Mononuclear cell (primary cell): ENCODE data around the gene DNAJB7. TPM values are rescaled to one million over a fixed set of nuclear protein-coding genes. Genes with fewer than 3 reads are reported as not detected.
"Not testable (repeated sequence)": the region's sequence is repeated elsewhere in the genome, so short reads cannot be mapped to it uniquely, and the experiment has no call there.

Experiments used
- H3K27me3 ChIP-seq: 2 replicates; pipeline ENCODE4 v1.6.0; 2011; ENCODE audit warnings: low read length, control low read depth; ENCODE audit not compliant: insufficient read depth
- H3K4me1 ChIP-seq: 2 replicates; pipeline ENCODE4 v1.5.1; 2011; ENCODE audit warnings: mild to moderate bottlenecking, low read length, control low read depth; ENCODE audit not compliant: insufficient read depth
- H3K4me3 ChIP-seq: 2 replicates; pipeline ENCODE4 v1.5.1; 2011; ENCODE audit warnings: mild to moderate bottlenecking, low read length, moderate library complexity
- H3K9me3 ChIP-seq: 2 replicates; pipeline ENCODE4 v1.5.1; 2011; ENCODE audit warnings: low read depth, mild to moderate bottlenecking, control low read depth, low read length
- total RNA-seq: library from RNA; depleted of rRNA; stranded (reverse); fragments of >200 nt; gene quantifications from one replicate; pipeline ENCODE4 v1.2.3, GENCODE V29; 2012

Gene DNAJB7
- total RNA-seq = not detected

GRCh38 chr22:40862013-40862412, at the start of gene DNAJB7:
Gene DNAJB7 (minus strand): TSS chr22:40862113. CDS start chr22:40861994, 119 bp downstream.
- peaks cover 24% of the 10 kb centered on the region for H3K4me1 ChIP-seq
- H3K27me3 ChIP-seq = no peaks in the 10 kb centered on the region
- no peaks in the 10 kb centered on the region for H3K9me3 ChIP-seq
- H3K4me3 ChIP-seq = no peak within 1 kb of the TSS

- H3K4me1 ChIP-seq = no peaks in the 10 kb centered on the region
- no peaks in the 10 kb centered on the region for H3K27me3 ChIP-seq
- H3K9me3 ChIP-seq = no peaks in the 10 kb centered on the region
- H3K4me3 ChIP-seq = no peak overlapping the region
These were observed 47.0 kb upstream of the DNAJB7 start for GRCh38 chr22:40908895-40909294.

- Histone ChIP-seq H3K9me3 (no peaks in the 10 kb centered on the region), H3K27me3 (no peaks in the 10 kb centered on the region), H3K4me3 (no peak overlapping the region), H3K4me1 (no peaks in the 10 kb centered on the region)
These were observed 42.2 kb upstream of the DNAJB7 start for GRCh38 chr22:40904101-40904500.

- Histone ChIP-seq H3K4me3 (no peak overlapping the region), H3K9me3 (no peaks in the 10 kb centered on the region), H3K4me1 (no peaks in the 10 kb centered on the region), H3K27me3 (no peaks in the 10 kb centered on the region)
These were observed 37.0 kb upstream of the DNAJB7 start for GRCh38 chr22:40898850-40899357.

- Histone ChIP-seq H3K4me1 (no peaks in the 10 kb centered on the region), H3K9me3 (no peaks in the 10 kb centered on the region), H3K4me3 (no peak overlapping the region), H3K27me3 (no peaks in the 10 kb centered on the region)
These were observed 32.5 kb upstream of the DNAJB7 start for GRCh38 chr22:40894417-40894816.

GRCh38 chr22:40890881-40891280, 29.0 kb upstream of the DNAJB7 start:
- Histone ChIP-seq H3K27me3 (no peaks in the 10 kb centered on the region), H3K4me3 (no peak overlapping the region), H3K9me3 (no peaks in the 10 kb centered on the region), H3K4me1 (no peaks in the 10 kb centered on the region)

- Histone ChIP-seq H3K27me3 (no peaks in the 10 kb centered on the region), H3K4me3 (no peak overlapping the region), H3K4me1 (no peaks in the 10 kb centered on the region), H3K9me3 (no peaks in the 10 kb centered on the region)
These were observed 27.2 kb upstream of the DNAJB7 start for GRCh38 chr22:40889116-40889515.

- Histone ChIP-seq H3K9me3 (no peaks in the 10 kb centered on the region), H3K4me1 (no peaks in the 10 kb centered on the region), H3K27me3 (no peaks in the 10 kb centered on the region), H3K4me3 (no peak overlapping the region)
These were observed 17.0 kb upstream of the DNAJB7 start for GRCh38 chr22:40878922-40879321.

GRCh38 chr22:40877488-40877887, 15.6 kb upstream of the DNAJB7 start:
- no peaks in the 10 kb centered on the region for H3K27me3 ChIP-seq
- H3K9me3 ChIP-seq = no peaks in the 10 kb centered on the region
- H3K4me1 ChIP-seq = no peaks in the 10 kb centered on the region
- no peak overlapping the region for H3K4me3 ChIP-seq

- no peak overlapping the region for H3K4me3 ChIP-seq
- H3K4me1 ChIP-seq = no peaks in the 10 kb centered on the region
- H3K9me3 ChIP-seq = no peaks in the 10 kb centered on the region
- H3K27me3 ChIP-seq = no peaks in the 10 kb centered on the region
These were observed 15.0 kb upstream of the DNAJB7 start for GRCh38 chr22:40876907-40877306.

- no peaks in the 10 kb centered on the region for H3K27me3 ChIP-seq
- H3K4me1 ChIP-seq = no peaks in the 10 kb centered on the region
- no peaks in the 10 kb centered on the region for H3K9me3 ChIP-seq
- no peak overlapping the region for H3K4me3 ChIP-seq
These were observed 13.2 kb upstream of the DNAJB7 start for GRCh38 chr22:40875111-40875510.

GRCh38 chr22:40874016-40874415, 12.1 kb upstream of the DNAJB7 start:
- Histone ChIP-seq H3K4me3 (no peak overlapping the region), H3K4me1 (no peaks in the 10 kb centered on the region), H3K27me3 (no peaks in the 10 kb centered on the region), H3K9me3 (no peaks in the 10 kb centered on the region)

GRCh38 chr22:40868379-40868778, 6.5 kb upstream of the DNAJB7 start:
- not testable (repeated sequence) for H3K9me3 ChIP-seq, H3K4me3 ChIP-seq, H3K27me3 ChIP-seq
- peaks cover 12% of the 10 kb centered on the region for H3K4me1 ChIP-seq

- Histone ChIP-seq H3K27me3 (no peaks in the 10 kb centered on the region), H3K9me3 (no peaks in the 10 kb centered on the region), H3K4me1 (peaks cover 12% of the 10 kb centered on the region), H3K4me3 (no peak overlapping the region)
These were observed 5.2 kb upstream of the DNAJB7 start for GRCh38 chr22:40867109-40867508.

- Histone ChIP-seq H3K4me1 (peaks cover 20% of the 10 kb centered on the region), H3K9me3 (no peaks in the 10 kb centered on the region), H3K27me3 (no peaks in the 10 kb centered on the region), H3K4me3 (no peak overlapping the region)
These were observed 624 bp upstream of the DNAJB7 start for GRCh38 chr22:40862537-40862936.

GRCh38 chr22:40857309-40857855, 4.5 kb downstream of the DNAJB7 start:
- Histone ChIP-seq H3K4me1 (peaks cover 34% of the 10 kb centered on the region), H3K27me3 (no peaks in the 10 kb centered on the region)

More at GRCh38 chr22:40857309-40857855, 4.5 kb downstream of the DNAJB7 start:
- Histone ChIP-seq H3K9me3 (no peaks in the 10 kb centered on the region), H3K4me3 (peak overlapping the region; percentile 90)
